DND-41 (cell line): ENCODE results near the gene MAN1B1.

Experiments used
- EZH2 ChIP-seq: IDR thresholded peaks from 3 replicates; pipeline ENCODE4 v1.6.1; 2012; ENCODE audit warnings: borderline replicate concordance, low read depth, mild to moderate bottlenecking, moderate library complexity, low read length, inconsistent platforms; ENCODE audit not compliant: severe bottlenecking
- TF ChIP-seq, protein P1 (sequence below): IDR thresholded peaks from 2 replicates; pipeline ENCODE4 v1.5.1; 2012; ENCODE audit warnings: borderline replicate concordance, low read length, moderate library complexity, mild to moderate bottlenecking; ENCODE audit not compliant: poor library complexity, severe bottlenecking; ENCODE audit errors: extremely low read depth

DNA sequence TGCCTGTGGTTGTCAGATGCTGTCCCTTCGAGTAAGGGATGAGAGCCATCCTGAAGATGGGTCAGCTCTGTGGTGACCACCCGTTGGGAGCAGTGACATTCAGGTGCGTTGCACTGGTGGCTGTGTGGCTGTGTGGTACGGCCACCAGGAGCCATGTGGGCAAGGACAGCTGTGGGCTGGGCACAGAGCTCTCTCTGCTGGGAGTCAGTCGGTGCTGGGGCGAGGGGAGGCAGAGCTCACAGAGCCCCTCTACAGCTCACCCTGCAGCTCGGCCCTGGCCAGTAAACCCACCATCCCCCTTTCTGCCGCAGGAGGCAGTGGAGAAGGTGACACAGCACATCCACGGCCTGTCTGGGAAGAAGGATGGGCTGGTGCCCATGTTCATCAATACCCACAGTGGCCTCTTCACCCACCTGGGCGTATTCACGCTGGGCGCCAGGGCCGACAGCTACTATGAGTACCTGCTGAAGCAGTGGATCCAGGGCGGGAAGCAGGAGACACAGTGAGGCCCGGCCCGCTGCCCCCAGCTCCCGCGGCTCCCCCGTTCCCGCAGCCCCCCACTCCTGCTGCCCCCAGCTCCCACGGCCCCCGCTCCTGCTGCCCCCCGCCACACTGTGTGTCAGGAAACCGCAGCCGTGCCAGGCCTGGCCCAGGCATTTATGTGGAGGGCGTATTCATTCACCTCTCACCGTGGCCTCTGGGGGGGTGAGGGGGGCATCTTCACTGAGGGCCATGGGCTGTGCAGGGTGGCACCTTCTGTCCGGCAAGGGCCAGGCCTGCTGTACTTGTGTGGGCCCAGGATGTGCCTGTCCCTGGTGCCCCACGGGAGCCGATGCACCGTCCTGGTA is 19.3 kb downstream of the MAN1B1 start:
- TF ChIP-seq EZH2 = no peak
- TF ChIP-seq, protein P1, sequence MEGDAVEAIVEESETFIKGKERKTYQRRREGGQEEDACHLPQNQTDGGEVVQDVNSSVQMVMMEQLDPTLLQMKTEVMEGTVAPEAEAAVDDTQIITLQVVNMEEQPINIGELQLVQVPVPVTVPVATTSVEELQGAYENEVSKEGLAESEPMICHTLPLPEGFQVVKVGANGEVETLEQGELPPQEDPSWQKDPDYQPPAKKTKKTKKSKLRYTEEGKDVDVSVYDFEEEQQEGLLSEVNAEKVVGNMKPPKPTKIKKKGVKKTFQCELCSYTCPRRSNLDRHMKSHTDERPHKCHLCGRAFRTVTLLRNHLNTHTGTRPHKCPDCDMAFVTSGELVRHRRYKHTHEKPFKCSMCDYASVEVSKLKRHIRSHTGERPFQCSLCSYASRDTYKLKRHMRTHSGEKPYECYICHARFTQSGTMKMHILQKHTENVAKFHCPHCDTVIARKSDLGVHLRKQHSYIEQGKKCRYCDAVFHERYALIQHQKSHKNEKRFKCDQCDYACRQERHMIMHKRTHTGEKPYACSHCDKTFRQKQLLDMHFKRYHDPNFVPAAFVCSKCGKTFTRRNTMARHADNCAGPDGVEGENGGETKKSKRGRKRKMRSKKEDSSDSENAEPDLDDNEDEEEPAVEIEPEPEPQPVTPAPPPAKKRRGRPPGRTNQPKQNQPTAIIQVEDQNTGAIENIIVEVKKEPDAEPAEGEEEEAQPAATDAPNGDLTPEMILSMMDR = no peak
